OCI-LY1 (cell line): ENCODE measurements around the gene HOXA3.

Experiments
- H2AFZ ChIP-seq: fragments of 200-600 bp; sonication (generic), shearing (Covaris generic); 2 replicates; pipeline ENCODE4 v1.6.0; 2014; ENCODE audit warnings: antibody characterized with exemption, mild to moderate bottlenecking, low read length
- H3F3A ChIP-seq: fragments of 200-600 bp; sonication (generic), shearing (Covaris generic); 2 replicates; pipeline ENCODE4 v1.6.0; 2014; ENCODE audit warnings: mild to moderate bottlenecking, antibody characterized with exemption, low read length, moderate library complexity; ENCODE audit not compliant: insufficient read depth
- H3K27ac ChIP-seq: fragments of 200-600 bp; sonication (generic); 2 replicates; pipeline ENCODE4 v1.5.1; 2014; ENCODE audit warnings: low read length, mixed run types, mild to moderate bottlenecking, low read depth; ENCODE audit not compliant: poor library complexity, severe bottlenecking
- H3K27me3 ChIP-seq: fragments of 200-600 bp; sonication (generic); 2 replicates; pipeline ENCODE4 v1.6.0; 2014; ENCODE audit warnings: antibody characterized with exemption, mild to moderate bottlenecking, low read length, moderate library complexity; ENCODE audit not compliant: insufficient read depth
- H3K36me3 ChIP-seq: fragments of 200-600 bp; sonication (generic); 2 replicates; pipeline ENCODE4 v1.6.1; 2014; ENCODE audit warnings: mild to moderate bottlenecking, antibody characterized with exemption, low read length, moderate library complexity, mixed read lengths; ENCODE audit not compliant: insufficient read depth
- H3K4me1 ChIP-seq: fragments of 200-600 bp; sonication (generic); 2 replicates; pipeline ENCODE4 v1.5.1; 2014; ENCODE audit warnings: mild to moderate bottlenecking, low read length, moderate library complexity; ENCODE audit not compliant: insufficient read depth, severe bottlenecking
- H3K4me2 ChIP-seq: fragments of 200-600 bp; sonication (generic), shearing (Covaris generic); 2 replicates; pipeline ENCODE4 v1.6.1; 2014; ENCODE audit warnings: low read length
- H3K4me3 ChIP-seq: fragments of 200-600 bp; sonication (generic); 2 replicates; pipeline ENCODE4 v1.5.1; 2014; ENCODE audit warnings: low read length, low read depth, mild to moderate bottlenecking, mixed read lengths; ENCODE audit not compliant: poor library complexity, severe bottlenecking
- H3K79me2 ChIP-seq: fragments of 200-600 bp; shearing (Covaris generic); 2 replicates; pipeline ENCODE4 v1.6.1; 2016; ENCODE audit warnings: mixed run types, low read length, mixed read lengths; ENCODE audit not compliant: insufficient read depth
- H3K9ac ChIP-seq: fragments of 200-600 bp; sonication (generic), shearing (Covaris generic); 2 replicates; pipeline ENCODE4 v1.6.1; 2014; ENCODE audit warnings: mild to moderate bottlenecking, low read length, mixed read lengths
- H3K9me2 ChIP-seq: fragments of 200-600 bp; sonication (generic), shearing (Covaris generic); 2 replicates; pipeline ENCODE4 v1.6.1; 2014; ENCODE audit warnings: low read depth, mild to moderate bottlenecking, low read length, mixed read lengths
- H3K9me3 ChIP-seq: fragments of 200-600 bp; shearing (Covaris generic); 2 replicates; pipeline ENCODE4 v1.6.1; 2014; ENCODE audit warnings: low read length, mixed read lengths
- H4K20me1 ChIP-seq: fragments of 200-600 bp; sonication (generic), shearing (Covaris generic); 2 replicates; pipeline ENCODE4 v1.6.0; 2016; ENCODE audit warnings: mild to moderate bottlenecking, low read length; ENCODE audit not compliant: insufficient read depth
- EZH2 ChIP-seq: fragments of 200-600 bp; sonication (generic), shearing (Covaris generic); IDR thresholded peaks from 2 replicates; pipeline ENCODE4 v1.8.0; 2017; ENCODE audit warnings: borderline replicate concordance, mixed run types, mild to moderate bottlenecking, antibody characterized with exemption, low read length, moderate library complexity, mixed read lengths
- TF ChIP-seq, protein P1 (sequence below): fragments of 200-600 bp; sonication (generic), shearing (Covaris generic); IDR thresholded peaks from 2 replicates; pipeline ENCODE4 v1.5.1; 2017; ENCODE audit warnings: mild to moderate bottlenecking, antibody characterized with exemption, low read length, moderate library complexity, mixed read lengths

Gene HOXA3

DNA sequence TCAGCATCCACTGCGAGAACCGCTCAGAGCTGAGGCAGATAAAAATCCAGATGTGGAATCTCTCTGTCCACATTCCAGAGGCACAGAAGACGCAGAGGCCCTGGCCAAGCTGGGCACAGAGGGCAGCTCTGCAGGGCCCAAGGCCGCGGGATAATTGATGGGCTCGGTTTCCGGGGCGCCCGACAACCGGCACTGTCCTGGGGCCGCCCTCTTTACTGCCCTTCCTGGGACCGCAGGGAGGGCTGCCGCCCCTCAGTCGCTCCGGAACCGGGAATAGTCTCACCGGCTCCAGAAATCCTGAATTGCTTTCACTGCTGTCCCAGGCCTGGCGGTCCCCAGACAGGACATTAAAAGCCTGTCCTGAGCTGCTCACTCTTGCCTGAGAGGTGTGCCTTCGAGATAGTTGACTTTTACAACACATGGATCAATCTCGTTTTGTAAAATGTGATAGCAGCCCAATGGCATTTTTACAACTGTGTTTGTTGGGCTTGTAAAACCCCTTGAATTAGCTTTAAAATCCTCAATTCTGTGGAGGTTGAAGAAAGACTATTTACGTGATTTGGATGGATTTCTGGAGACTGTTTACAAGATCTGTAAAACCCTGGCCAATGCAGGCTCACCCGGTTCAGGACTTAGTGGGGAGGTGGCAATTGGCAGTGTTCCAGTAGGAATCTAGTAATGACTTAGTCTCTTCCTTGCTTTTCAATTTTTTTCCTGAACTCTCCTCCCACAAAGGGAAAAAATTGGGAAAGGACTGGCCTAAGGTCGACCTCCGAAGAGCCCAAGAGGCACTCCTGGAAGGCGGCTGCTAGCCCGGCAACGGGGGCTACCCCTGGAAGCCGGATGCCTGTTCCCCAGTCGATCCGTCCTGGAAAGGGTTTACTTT lies 3.4 kb downstream of the HOXA3 start:
- no peaks in the 10 kb centered on the region for H3F3A ChIP-seq
- peak overlapping the region; percentile 91; the same call in 1 of the 2 replicates for H3K4me2 ChIP-seq
- H4K20me1 ChIP-seq = no peaks in the 10 kb centered on the region
- H2AFZ ChIP-seq = no peak overlapping the region
- no peak overlapping the region; the same call in 1 of the 2 replicates for H3K9ac ChIP-seq
- TF ChIP-seq, protein P1, sequence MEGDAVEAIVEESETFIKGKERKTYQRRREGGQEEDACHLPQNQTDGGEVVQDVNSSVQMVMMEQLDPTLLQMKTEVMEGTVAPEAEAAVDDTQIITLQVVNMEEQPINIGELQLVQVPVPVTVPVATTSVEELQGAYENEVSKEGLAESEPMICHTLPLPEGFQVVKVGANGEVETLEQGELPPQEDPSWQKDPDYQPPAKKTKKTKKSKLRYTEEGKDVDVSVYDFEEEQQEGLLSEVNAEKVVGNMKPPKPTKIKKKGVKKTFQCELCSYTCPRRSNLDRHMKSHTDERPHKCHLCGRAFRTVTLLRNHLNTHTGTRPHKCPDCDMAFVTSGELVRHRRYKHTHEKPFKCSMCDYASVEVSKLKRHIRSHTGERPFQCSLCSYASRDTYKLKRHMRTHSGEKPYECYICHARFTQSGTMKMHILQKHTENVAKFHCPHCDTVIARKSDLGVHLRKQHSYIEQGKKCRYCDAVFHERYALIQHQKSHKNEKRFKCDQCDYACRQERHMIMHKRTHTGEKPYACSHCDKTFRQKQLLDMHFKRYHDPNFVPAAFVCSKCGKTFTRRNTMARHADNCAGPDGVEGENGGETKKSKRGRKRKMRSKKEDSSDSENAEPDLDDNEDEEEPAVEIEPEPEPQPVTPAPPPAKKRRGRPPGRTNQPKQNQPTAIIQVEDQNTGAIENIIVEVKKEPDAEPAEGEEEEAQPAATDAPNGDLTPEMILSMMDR = no peak
- no peak for TF ChIP-seq EZH2
- no peaks in the 10 kb centered on the region for H3K79me2 ChIP-seq
- H3K4me3 ChIP-seq = peak overlapping the region; percentile 58
- peaks cover 24% of the 10 kb centered on the region; the same call in 1 of the 2 replicates for H3K27me3 ChIP-seq
- H3K36me3 ChIP-seq = no peaks in the 10 kb centered on the region
- H3K27ac ChIP-seq = no peak overlapping the region
- H3K9me2 ChIP-seq = no peaks in the 10 kb centered on the region
- peaks cover 61% of the 10 kb centered on the region for H3K4me1 ChIP-seq
- H3K9me3 ChIP-seq = no peaks in the 10 kb centered on the region

DNA sequence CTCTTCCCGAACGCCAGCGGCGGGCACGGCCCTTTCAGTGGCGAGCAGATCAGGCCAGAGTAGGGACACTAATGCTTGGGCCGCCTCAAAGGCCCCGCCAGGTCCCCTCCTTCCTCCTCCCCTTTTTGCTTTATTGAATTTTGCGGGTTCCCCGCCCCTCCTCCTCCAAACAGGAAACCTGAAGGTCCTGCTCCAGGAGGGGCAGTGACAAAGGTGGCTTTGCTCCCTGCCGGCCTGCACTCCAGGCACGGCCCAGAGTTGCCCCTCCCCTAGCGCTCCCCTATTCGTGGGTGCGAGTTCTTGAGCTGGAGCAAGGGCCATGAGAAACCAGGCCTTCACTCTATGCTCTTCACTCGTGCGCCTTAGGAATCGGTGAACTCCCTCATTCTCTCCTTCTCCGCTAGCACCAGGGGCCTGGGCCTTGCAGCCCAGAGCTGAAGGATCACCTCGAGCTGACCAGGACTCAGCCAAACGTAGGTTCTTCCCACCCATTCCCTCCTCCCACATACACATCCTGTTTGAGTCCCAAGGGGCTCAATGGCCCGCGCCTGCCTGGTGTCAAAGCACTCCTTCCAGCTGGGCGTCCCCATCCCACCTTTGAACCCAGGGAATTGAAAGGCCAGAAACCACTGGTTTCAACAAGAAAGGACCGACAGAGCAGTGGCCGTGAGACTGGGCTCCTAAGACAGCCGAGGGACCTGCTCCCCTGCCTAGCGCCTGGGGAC lies 4.2 kb downstream of the HOXA3 start:
- Histone ChIP-seq H2AFZ (no peak overlapping the region), H3K9me3 (no peaks in the 10 kb centered on the region), H3K36me3 (no peaks in the 10 kb centered on the region), H3K4me2 (peak overlapping the region; percentile 91), H3K79me2 (no peaks in the 10 kb centered on the region), H3K9ac (peak overlapping the region; percentile 42; the same call in 1 of the 2 replicates), H3K4me3 (peak overlapping the region; percentile 58), H3K27ac (no peak overlapping the region), H3K27me3 (peaks cover 24% of the 10 kb centered on the region; the same call in 1 of the 2 replicates), H3K9me2 (no peaks in the 10 kb centered on the region), H3K4me1 (peaks cover 64% of the 10 kb centered on the region), H4K20me1 (no peaks in the 10 kb centered on the region), H3F3A (no peaks in the 10 kb centered on the region)
- TF ChIP-seq, protein P1 = no peak
- no peak for TF ChIP-seq EZH2

DNA sequence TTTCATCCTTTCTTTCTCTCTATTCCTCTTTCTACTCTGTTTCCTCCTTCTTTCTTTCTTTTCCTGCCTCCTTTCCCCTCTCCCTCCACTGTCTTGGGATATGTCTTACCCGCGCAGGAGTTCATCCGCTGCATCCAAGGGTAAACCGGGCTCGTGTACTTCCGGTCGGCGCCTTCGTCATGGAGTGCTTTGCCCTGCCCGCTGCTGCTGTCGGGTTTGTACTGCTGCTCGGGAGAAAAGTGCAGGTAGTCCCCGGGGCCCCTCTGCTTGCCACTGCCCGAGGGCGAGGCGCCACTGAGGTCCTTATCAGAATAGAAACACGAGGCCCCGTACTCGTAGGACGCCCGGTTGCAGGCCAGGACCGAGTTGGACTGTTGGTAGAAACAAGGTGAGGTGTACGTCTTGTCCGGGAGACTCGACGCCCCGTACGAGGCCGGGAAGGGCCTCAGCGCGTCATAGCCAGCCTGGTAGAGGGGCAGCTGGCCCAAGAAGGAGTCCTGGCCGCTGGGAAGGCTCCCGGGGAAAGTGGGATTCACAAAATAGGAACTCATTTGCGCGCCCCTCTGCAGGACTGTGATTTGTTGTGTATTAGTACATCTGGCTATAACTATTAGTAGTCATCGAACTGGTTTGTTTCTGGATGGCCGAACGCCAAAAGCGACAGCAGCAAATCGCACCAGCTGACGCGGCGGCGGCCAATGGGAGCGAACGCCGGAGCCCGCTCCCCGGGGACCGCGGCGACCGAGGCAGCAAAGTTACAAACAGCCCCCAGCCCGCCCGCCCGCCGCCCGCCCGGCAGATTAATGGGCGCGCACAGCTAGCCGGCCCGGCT lies 5.0 kb downstream of the HOXA3 start, which contains the start of gene HOXA6:
HOXA6 (minus strand) TSS at position 576 of the 832 bp plus-strand sequence; CDS start at position 551, 25 bp downstream.
- Histone ChIP-seq H3K9ac (peak within 1 kb of the TSS; percentile 42; the same call in 1 of the 2 replicates), H4K20me1 (no peaks in the 10 kb centered on the region), H3K27me3 (peaks cover 20% of the 10 kb centered on the region; the same call in 1 of the 2 replicates), H3F3A (no peaks in the 10 kb centered on the region), H2AFZ (no peak within 1 kb of the TSS), H3K9me3 (no peaks in the 10 kb centered on the region), H3K4me1 (peaks cover 68% of the 10 kb centered on the region), H3K9me2 (no peaks in the 10 kb centered on the region), H3K4me2 (peak within 1 kb of the TSS; percentile 91), H3K79me2 (no peaks in the 10 kb centered on the region), H3K4me3 (peak within 1 kb of the TSS; percentile 58), H3K27ac (no peak within 1 kb of the TSS), H3K36me3 (no peaks in the 10 kb centered on the region)
- TF ChIP-seq EZH2 = 0 out of 2 replicates have a peak, but pooled peaks have one; percentile 95
- TF ChIP-seq, protein P1 = no peak
